ENCODE results near the gene APBB2.
A peak's percentile ranks its signal among the peaks of the same experiment; 100 is the strongest.

Gene APBB2

GRCh38 chr4:40848251-40848650 lies 366.1 kb downstream of the APBB2 start:
- no peak for DNase-seq

GRCh38 chr4:40846532-40846931 lies 367.8 kb downstream of the APBB2 start:
- no peak for DNase-seq

- peak in 1 of 4 experiments; percentile 11 for DNase-seq
These were observed 369.0 kb downstream of the APBB2 start for GRCh38 chr4:40845154-40845835.

- no peak for DNase-seq
These were observed 370.1 kb downstream of the APBB2 start for GRCh38 chr4:40844261-40844660.

GRCh38 chr4:40843696-40844095 lies 370.6 kb downstream of the APBB2 start:
- peak; percentile 17 to 57 (median 38) for DNase-seq

GRCh38 chr4:40842725-40843423 lies 371.5 kb downstream of the APBB2 start:
- no peak for DNase-seq

GRCh38 chr4:40842318-40842717 lies 372.0 kb downstream of the APBB2 start:
- DNase-seq = no peak

GRCh38 chr4:40840985-40841571 lies 373.3 kb downstream of the APBB2 start:
- DNase-seq = peak; percentile 80 to 88 (median 86)

GRCh38 chr4:40840255-40840984 lies 373.9 kb downstream of the APBB2 start:
- DNase-seq = peak; percentile 47 to 70 (median 58)

GRCh38 chr4:40838742-40839141 lies 375.6 kb downstream of the APBB2 start:
- DNase-seq = no peak

- DNase-seq = no peak
These were observed 377.1 kb downstream of the APBB2 start for GRCh38 chr4:40837094-40837870.

- DNase-seq = no peak
These were observed 381.1 kb downstream of the APBB2 start for GRCh38 chr4:40833212-40833611.

GRCh38 chr4:40832175-40832574 lies 382.2 kb downstream of the APBB2 start:
- no peak for DNase-seq

- no peak for DNase-seq
These were observed 383.0 kb downstream of the APBB2 start for GRCh38 chr4:40831146-40831907.

GRCh38 chr4:40829586-40829985 lies 384.8 kb downstream of the APBB2 start:
- peak; percentile 74 to 85 (median 84) for DNase-seq

GRCh38 chr4:40828661-40829060 lies 385.7 kb downstream of the APBB2 start:
- no peak for DNase-seq

GRCh38 chr4:40827758-40828157 lies 386.6 kb downstream of the APBB2 start:
- peak in 2 of 4 experiments; percentile 20 to 28 for DNase-seq

- DNase-seq = no peak
These were observed 387.5 kb downstream of the APBB2 start for GRCh38 chr4:40826821-40827220.

- no peak for DNase-seq
These were observed 389.1 kb downstream of the APBB2 start for GRCh38 chr4:40825014-40825838.

GRCh38 chr4:40822420-40823166 lies 391.7 kb downstream of the APBB2 start:
- DNase-seq = no peak
